Endometrial microvascular endothelial cells (primary cell): Measurements from ENCODE around the gene RASGRP2. TPM values are rescaled to one million over a fixed set of nuclear protein-coding genes. Genes with fewer than 3 reads are reported as not detected.

ENCODE experiments used
- in situ Hi-C: cut with HindIII; loops from 2 replicates; pipeline ENCODE4 v1.10.0; 2017; ENCODE audit warnings: low sequenced_read_pairs, low pct_unique_long_range_greater_than_20kb; ENCODE audit errors: inconsistent ontology term
- total RNA-seq: library from RNA; depleted of rRNA; stranded (reverse); fragments of >200 nt; gene quantifications from one replicate; pipeline ENCODE4 v1.2.3, GENCODE V29; 2015; ENCODE audit errors: inconsistent ontology term

Gene RASGRP2
- total RNA-seq, 1 donor from 2014 or later, result 1.3 TPM

- in situ Hi-C loops, result no loop called here
Measured at GRCh38 chr11:64687643-64688533, 56.1 kb downstream of the RASGRP2 start.

GRCh38 chr11:64687204-64687603 is 56.7 kb downstream of the RASGRP2 start:
- in situ Hi-C loops, result no loop called here

GRCh38 chr11:64686466-64687170 is 57.3 kb downstream of the RASGRP2 start:
- in situ Hi-C loops, result no loop called here

- in situ Hi-C loops, result no loop called here
Measured at GRCh38 chr11:64685536-64685935, 58.4 kb downstream of the RASGRP2 start.

- in situ Hi-C loops, result no loop called here
Measured at GRCh38 chr11:64684357-64684756, 59.6 kb downstream of the RASGRP2 start.

GRCh38 chr11:64681171-64681570 is 62.8 kb downstream of the RASGRP2 start:
- in situ Hi-C loops, result no loop called here

- in situ Hi-C loops, result no loop called here
Measured at GRCh38 chr11:64679846-64680245, 64.1 kb downstream of the RASGRP2 start.

GRCh38 chr11:64677441-64678023 is 66.4 kb downstream of the RASGRP2 start:
- in situ Hi-C loops, result no loop called here

Other genes with a start within 250 kb of the RASGRP2 start
- gene SLC22A11, start 188.2 kb downstream of the RASGRP2 start, total RNA-seq, result not detected
- not detected for gene SLC22A12, start 152.9 kb downstream of the RASGRP2 start, total RNA-seq
- not detected for gene NRXN2, start 20.9 kb downstream of the RASGRP2 start, total RNA-seq
- not detected for gene PYGM, start 15.8 kb upstream of the RASGRP2 start, total RNA-seq
- 167 TPM for gene SF1, start 34.4 kb upstream of the RASGRP2 start, total RNA-seq
- gene MAP4K2, start 59.1 kb upstream of the RASGRP2 start, total RNA-seq, result 42.8 TPM
- gene MEN1, start 66.4 kb upstream of the RASGRP2 start, total RNA-seq, result 34.0 TPM
- gene CDC42BPG, start 100.5 kb upstream of the RASGRP2 start, total RNA-seq, result 0.19 TPM
- 202 TPM for gene EHD1, start 134.5 kb upstream of the RASGRP2 start, total RNA-seq
- gene ATG2A, start 173.1 kb upstream of the RASGRP2 start, total RNA-seq, result 26.2 TPM
- gene PPP2R5B, start 180.5 kb upstream of the RASGRP2 start, total RNA-seq, result 26.5 TPM
- gene GPHA2, start 191.8 kb upstream of the RASGRP2 start, total RNA-seq, result not detected
- not detected for gene MAJIN, start 228.0 kb upstream of the RASGRP2 start, total RNA-seq